ENCODE data around the gene ALPK3. TPM values are rescaled to one million over a fixed set of nuclear protein-coding genes. Genes with fewer than 3 reads are reported as not detected.

Gene ALPK3
- total RNA-seq, 4 donors from 2014 or later, result 0.42 to 7.5 (median 1.1) TPM

GRCh38 chr15:84887938-84888337 lies 70.8 kb downstream of the ALPK3 start:
- WGBS, result 82% methylated on average over 4 of the region's 4 CpGs
- no peak overlapping the region for H3K27ac ChIP-seq
- H3K27me3 ChIP-seq, result no peaks in the 10 kb centered on the region
- no peaks in the 10 kb centered on the region for H3K4me1 ChIP-seq
- H3K9me3 ChIP-seq, result no peaks in the 10 kb centered on the region
- H3K36me3 ChIP-seq, result no peaks in the 10 kb centered on the region
- TF ChIP-seq CTCF (IDR thresholded peaks at IDR 0.05), result no peak
- no peak for TF ChIP-seq POLR2A (IDR thresholded peaks at IDR 0.05)
- TF ChIP-seq EP300 (IDR thresholded peaks at IDR 0.05), result no peak
- TF ChIP-seq POLR2AphosphoS5 (IDR thresholded peaks at IDR 0.05), result no peak
- H3K4me3 ChIP-seq, result no peak overlapping the region
- DNase-seq (ENCODE audit: low spot score in 2 of 2), result no peak

GRCh38 chr15:84888639-84889038 lies 71.5 kb downstream of the ALPK3 start:
- H3K36me3 ChIP-seq, result no peaks in the 10 kb centered on the region
- DNase-seq (ENCODE audit: low spot score in 2 of 2), result no peak
- no peak for TF ChIP-seq POLR2AphosphoS5 (IDR thresholded peaks at IDR 0.05)
- TF ChIP-seq EP300 (IDR thresholded peaks at IDR 0.05), result no peak
- TF ChIP-seq POLR2A (IDR thresholded peaks at IDR 0.05), result no peak
- TF ChIP-seq CTCF (IDR thresholded peaks at IDR 0.05), result no peak
- no peaks in the 10 kb centered on the region for H3K9me3 ChIP-seq
- no peaks in the 10 kb centered on the region for H3K4me1 ChIP-seq
- no peak overlapping the region for H3K4me3 ChIP-seq
- H3K27ac ChIP-seq, result no peak overlapping the region
- 86% methylated on average over 10 of the region's 17 CpGs for WGBS
- no peaks in the 10 kb centered on the region for H3K27me3 ChIP-seq

- WGBS, result 92% methylated on average over 6 of the region's 8 CpGs
- DNase-seq (ENCODE audit: low spot score in 2 of 2), result no peak
- Histone ChIP-seq H3K4me3 (no peak overlapping the region), H3K4me1 (no peaks in the 10 kb centered on the region), H3K36me3 (no peaks in the 10 kb centered on the region), H3K27me3 (no peaks in the 10 kb centered on the region), H3K9me3 (no peaks in the 10 kb centered on the region), H3K27ac (no peak overlapping the region)
- TF ChIP-seq POLR2AphosphoS5 (IDR thresholded peaks at IDR 0.05) (no peak), POLR2A (IDR thresholded peaks at IDR 0.05) (no peak), EP300 (IDR thresholded peaks at IDR 0.05) (no peak), CTCF (IDR thresholded peaks at IDR 0.05) (no peak)
Measured at GRCh38 chr15:84889313-84889990, 72.3 kb downstream of the ALPK3 start.

GRCh38 chr15:84889991-84890669 lies 73.0 kb downstream of the ALPK3 start:
- no peaks in the 10 kb centered on the region for H3K4me1 ChIP-seq
- H3K4me3 ChIP-seq, result no peak overlapping the region
- 98% methylated on average over 6 of the region's 6 CpGs for WGBS
- H3K27me3 ChIP-seq, result no peaks in the 10 kb centered on the region
- H3K9me3 ChIP-seq, result no peaks in the 10 kb centered on the region
- no peak overlapping the region for H3K27ac ChIP-seq
- TF ChIP-seq CTCF (IDR thresholded peaks at IDR 0.05) (no peak), POLR2A (IDR thresholded peaks at IDR 0.05) (no peak), EP300 (IDR thresholded peaks at IDR 0.05) (no peak), POLR2AphosphoS5 (IDR thresholded peaks at IDR 0.05) (no peak)
- no peak for DNase-seq (ENCODE audit: low spot score in 2 of 2)
- no peaks in the 10 kb centered on the region for H3K36me3 ChIP-seq

- TF ChIP-seq EP300 (IDR thresholded peaks at IDR 0.05) (no peak), POLR2AphosphoS5 (IDR thresholded peaks at IDR 0.05) (no peak), CTCF (IDR thresholded peaks at IDR 0.05) (no peak), POLR2A (IDR thresholded peaks at IDR 0.05) (no peak)
Measured at GRCh38 chr15:84890670-84891162, 73.6 kb downstream of the ALPK3 start.

More at GRCh38 chr15:84890670-84891162, 73.6 kb downstream of the ALPK3 start:
- WGBS, result 98% methylated on average over 5 of the region's 5 CpGs
- Histone ChIP-seq H3K27ac (no peak overlapping the region), H3K27me3 (no peaks in the 10 kb centered on the region), H3K36me3 (no peaks in the 10 kb centered on the region), H3K9me3 (no peaks in the 10 kb centered on the region), H3K4me1 (no peaks in the 10 kb centered on the region), H3K4me3 (no peak overlapping the region)
- DNase-seq (ENCODE audit: low spot score in 2 of 2), result no peak

All from suprapubic skin (tissue), 4 donors.